ENCODE results near the gene SNUPN.
A peak's percentile ranks its signal among the peaks of the same experiment; 100 is the strongest.

SNUPN gene

GRCh38 chr15:75650908-75651809 lies 25.6 kb upstream of the SNUPN start:
- no peaks in the 10 kb centered on the region for H3K9me3 ChIP-seq (ENCODE audit: control insufficient read depth, low read length)
- H3K4me1 ChIP-seq (ENCODE audit: control insufficient read depth, insufficient read depth, low read length) = peaks cover 74% of the 10 kb centered on the region
- H3K4me3 ChIP-seq (ENCODE audit: low read length) = no peak overlapping the region
- H3K9ac ChIP-seq (ENCODE audit: low read length) = peak overlapping the region; percentile 37
- peaks cover 4% of the 10 kb centered on the region for H3K36me3 ChIP-seq (ENCODE audit: control insufficient read depth, insufficient read depth, low read length)
- H3K27me3 ChIP-seq (ENCODE audit: control insufficient read depth, insufficient read depth, low read length) = no peaks in the 10 kb centered on the region

GRCh38 chr15:75649848-75650247 lies 24.3 kb upstream of the SNUPN start:
- Histone ChIP-seq H3K4me1 (ENCODE audit: control insufficient read depth, insufficient read depth, low read length) (peaks cover 72% of the 10 kb centered on the region), H3K27me3 (ENCODE audit: control insufficient read depth, insufficient read depth, low read length) (no peaks in the 10 kb centered on the region), H3K9me3 (ENCODE audit: control insufficient read depth, low read length) (no peaks in the 10 kb centered on the region), H3K36me3 (ENCODE audit: control insufficient read depth, insufficient read depth, low read length) (peaks cover 4% of the 10 kb centered on the region), H3K9ac (ENCODE audit: low read length) (no peak overlapping the region), H3K4me3 (ENCODE audit: low read length) (peak overlapping the region; percentile 7)

GRCh38 chr15:75649045-75649761 lies 23.7 kb upstream of the SNUPN start:
- Histone ChIP-seq H3K9ac (ENCODE audit: low read length) (peak overlapping the region; percentile 97), H3K4me1 (ENCODE audit: control insufficient read depth, insufficient read depth, low read length) (peaks cover 68% of the 10 kb centered on the region)

GRCh38 chr15:75648156-75649000 lies 22.9 kb upstream of the SNUPN start:
- Histone ChIP-seq H3K4me1 (ENCODE audit: control insufficient read depth, insufficient read depth, low read length) (peaks cover 60% of the 10 kb centered on the region), H3K9me3 (ENCODE audit: control insufficient read depth, low read length) (no peaks in the 10 kb centered on the region), H3K9ac (ENCODE audit: low read length) (peak overlapping the region; percentile 97), H3K27me3 (ENCODE audit: control insufficient read depth, insufficient read depth, low read length) (no peaks in the 10 kb centered on the region), H3K36me3 (ENCODE audit: control insufficient read depth, insufficient read depth, low read length) (peaks cover 4% of the 10 kb centered on the region), H3K4me3 (ENCODE audit: low read length) (peak overlapping the region; percentile 94)

More at GRCh38 chr15:75649045-75649761, 23.7 kb upstream of the SNUPN start:
- Histone ChIP-seq H3K36me3 (ENCODE audit: control insufficient read depth, insufficient read depth, low read length) (peaks cover 4% of the 10 kb centered on the region), H3K4me3 (ENCODE audit: low read length) (peak overlapping the region; percentile 94), H3K27me3 (ENCODE audit: control insufficient read depth, insufficient read depth, low read length) (no peaks in the 10 kb centered on the region), H3K9me3 (ENCODE audit: control insufficient read depth, low read length) (no peaks in the 10 kb centered on the region)

GRCh38 chr15:75647370-75648155 lies 22.0 kb upstream of the SNUPN start, which contains the start of gene SNX33:
Gene SNX33, plus strand, starts transcription at chr15:75647912. Its CDS starts 1,191 bp downstream, at chr15:75649103.
- Histone ChIP-seq H3K27me3 (ENCODE audit: control insufficient read depth, insufficient read depth, low read length) (no peaks in the 10 kb centered on the region), H3K36me3 (ENCODE audit: control insufficient read depth, insufficient read depth, low read length) (peaks cover 4% of the 10 kb centered on the region), H3K9me3 (ENCODE audit: control insufficient read depth, low read length) (no peaks in the 10 kb centered on the region), H3K4me1 (ENCODE audit: control insufficient read depth, insufficient read depth, low read length) (peaks cover 53% of the 10 kb centered on the region), H3K9ac (ENCODE audit: low read length) (peak within 1 kb of the TSS; percentile 97), H3K4me3 (ENCODE audit: low read length) (peak within 1 kb of the TSS; percentile 94)

- Histone ChIP-seq H3K9me3 (ENCODE audit: control insufficient read depth, low read length) (no peaks in the 10 kb centered on the region), H3K27me3 (ENCODE audit: control insufficient read depth, insufficient read depth, low read length) (no peaks in the 10 kb centered on the region), H3K4me1 (ENCODE audit: control insufficient read depth, insufficient read depth, low read length) (peaks cover 47% of the 10 kb centered on the region), H3K36me3 (ENCODE audit: control insufficient read depth, insufficient read depth, low read length) (peaks cover 4% of the 10 kb centered on the region), H3K9ac (ENCODE audit: low read length) (peak overlapping the region; percentile 97), H3K4me3 (ENCODE audit: low read length) (peak overlapping the region; percentile 94)
Measured at GRCh38 chr15:75646944-75647364, 21.4 kb upstream of the SNUPN start.

- peak overlapping the region; percentile 97 for H3K9ac ChIP-seq (ENCODE audit: low read length)
- peaks cover 41% of the 10 kb centered on the region for H3K4me1 ChIP-seq (ENCODE audit: control insufficient read depth, insufficient read depth, low read length)
- peaks cover 4% of the 10 kb centered on the region for H3K36me3 ChIP-seq (ENCODE audit: control insufficient read depth, insufficient read depth, low read length)
- H3K9me3 ChIP-seq (ENCODE audit: control insufficient read depth, low read length) = no peaks in the 10 kb centered on the region
- H3K27me3 ChIP-seq (ENCODE audit: control insufficient read depth, insufficient read depth, low read length) = no peaks in the 10 kb centered on the region
- H3K4me3 ChIP-seq (ENCODE audit: low read length) = peak overlapping the region; percentile 94
Measured at GRCh38 chr15:75646112-75646943, 20.8 kb upstream of the SNUPN start.

GRCh38 chr15:75644376-75644775 lies 18.9 kb upstream of the SNUPN start:
- Histone ChIP-seq H3K36me3 (ENCODE audit: control insufficient read depth, insufficient read depth, low read length) (no peaks in the 10 kb centered on the region), H3K4me3 (ENCODE audit: low read length) (no peak overlapping the region), H3K9ac (ENCODE audit: low read length) (no peak overlapping the region), H3K9me3 (ENCODE audit: control insufficient read depth, low read length) (no peaks in the 10 kb centered on the region), H3K4me1 (ENCODE audit: control insufficient read depth, insufficient read depth, low read length) (peaks cover 29% of the 10 kb centered on the region), H3K27me3 (ENCODE audit: control insufficient read depth, insufficient read depth, low read length) (no peaks in the 10 kb centered on the region)

GRCh38 chr15:75641603-75642002 lies 16.1 kb upstream of the SNUPN start:
- peaks cover 39% of the 10 kb centered on the region for H3K4me1 ChIP-seq (ENCODE audit: control insufficient read depth, insufficient read depth, low read length)
- no peak overlapping the region for H3K9ac ChIP-seq (ENCODE audit: low read length)

GRCh38 chr15:75641179-75641503 lies 15.6 kb upstream of the SNUPN start:
- Histone ChIP-seq H3K36me3 (ENCODE audit: control insufficient read depth, insufficient read depth, low read length) (no peaks in the 10 kb centered on the region), H3K27me3 (ENCODE audit: control insufficient read depth, insufficient read depth, low read length) (no peaks in the 10 kb centered on the region), H3K4me3 (ENCODE audit: low read length) (no peak overlapping the region), H3K9me3 (ENCODE audit: control insufficient read depth, low read length) (no peaks in the 10 kb centered on the region), H3K4me1 (ENCODE audit: control insufficient read depth, insufficient read depth, low read length) (peaks cover 35% of the 10 kb centered on the region), H3K9ac (ENCODE audit: low read length) (peak overlapping the region; percentile 91)

More at GRCh38 chr15:75641603-75642002, 16.1 kb upstream of the SNUPN start:
- H3K36me3 ChIP-seq (ENCODE audit: control insufficient read depth, insufficient read depth, low read length) = no peaks in the 10 kb centered on the region
- no peaks in the 10 kb centered on the region for H3K9me3 ChIP-seq (ENCODE audit: control insufficient read depth, low read length)
- no peak overlapping the region for H3K4me3 ChIP-seq (ENCODE audit: low read length)
- no peaks in the 10 kb centered on the region for H3K27me3 ChIP-seq (ENCODE audit: control insufficient read depth, insufficient read depth, low read length)
